ENCODE measurements around the gene TMEM250.

Gene TMEM250

DNA sequence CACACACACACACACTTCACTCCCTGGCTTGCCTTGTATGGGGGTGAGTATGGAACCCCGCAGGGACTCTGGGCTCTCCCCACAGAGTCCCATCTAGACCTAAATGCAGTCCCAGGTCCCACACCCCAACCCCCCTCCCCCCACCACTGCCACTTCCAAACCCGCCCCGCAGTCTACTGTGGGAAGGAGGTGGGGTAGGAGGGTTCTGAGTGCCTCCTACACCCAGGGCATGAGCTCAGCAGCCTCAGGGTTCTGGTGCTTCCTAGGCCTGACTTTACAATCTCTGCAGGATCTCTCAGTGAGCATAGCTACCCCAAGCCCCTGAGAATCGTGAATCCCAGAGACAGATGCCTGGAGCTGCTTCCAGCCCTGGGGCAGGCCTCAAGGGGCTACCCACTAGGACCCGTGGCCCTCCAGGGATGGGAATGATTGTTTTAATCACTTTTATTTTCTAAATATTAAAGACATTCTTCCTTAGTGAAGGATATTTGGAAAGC, 22.1 kb downstream of the TMEM250 start:
- DNase-seq: no peak

DNA sequence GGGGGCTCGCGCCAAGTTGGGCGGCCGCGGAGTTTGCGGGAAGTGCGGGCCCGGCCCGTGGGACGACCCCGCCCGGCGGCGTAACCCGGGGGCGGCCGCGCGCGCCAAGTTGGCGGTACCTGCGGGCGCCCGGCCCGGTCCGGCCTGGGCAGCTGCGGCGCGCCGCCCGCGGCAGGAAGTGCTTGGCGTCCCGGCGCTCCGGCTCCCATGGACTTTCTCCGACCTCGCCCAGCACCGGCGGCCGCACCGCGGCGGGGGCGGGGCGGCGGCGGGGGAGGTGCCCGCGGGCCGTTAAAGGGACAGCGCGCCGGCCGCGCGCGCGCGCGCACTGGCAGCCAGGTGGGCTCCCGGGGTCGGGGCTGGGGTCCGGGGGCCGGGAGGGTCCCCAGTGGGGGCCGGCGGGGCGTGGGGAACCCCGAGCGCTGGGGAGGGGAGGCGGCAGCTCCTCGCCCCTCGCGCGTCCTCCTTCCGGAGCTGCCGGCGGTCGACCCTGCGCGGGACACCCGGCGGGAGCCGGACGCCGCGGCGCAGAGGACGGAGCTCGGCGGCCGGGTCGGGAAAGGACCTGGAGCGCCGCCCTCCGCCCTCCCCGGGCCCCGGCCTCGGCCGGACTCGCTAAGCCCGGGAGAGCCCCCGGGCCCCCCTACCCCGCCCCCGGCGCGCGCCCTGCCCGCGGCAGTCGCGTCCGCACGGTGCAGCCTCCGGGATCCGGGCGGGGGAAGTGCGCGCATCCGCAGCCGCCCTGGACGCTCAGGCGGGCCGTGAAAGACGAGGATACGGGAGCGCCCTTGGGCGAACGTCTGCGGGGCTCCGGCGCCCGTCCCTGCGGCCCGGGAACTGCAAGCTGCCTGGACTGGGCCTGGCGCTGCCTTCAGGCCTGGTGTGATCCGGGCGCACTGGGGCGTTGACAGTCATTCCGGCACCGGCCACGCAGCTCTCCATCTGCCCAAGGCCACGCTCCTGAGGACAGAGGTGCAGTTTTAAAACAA, 23.3 kb downstream of the TMEM250 start, which contains the start of gene NACC2:
Gene NACC2 (minus strand): TSS at position 220 of the 989 bp plus-strand sequence. CDS start 44,768 bp downstream, outside the sequence.
- DNase-seq: peak in 23 of 51 donors; percentile 25 to 69 (median 45)

- peak in 10 of 51 donors; percentile 33 to 62 (median 46) for DNase-seq
These were observed 24.4 kb downstream of the TMEM250 start for GRCh38 chr9:136093995-136094881.

- DNase-seq: peak in 6 of 51 donors; percentile 23 to 58 (median 33)
These were observed 25.2 kb downstream of the TMEM250 start for GRCh38 chr9:136093346-136093986.

DNA sequence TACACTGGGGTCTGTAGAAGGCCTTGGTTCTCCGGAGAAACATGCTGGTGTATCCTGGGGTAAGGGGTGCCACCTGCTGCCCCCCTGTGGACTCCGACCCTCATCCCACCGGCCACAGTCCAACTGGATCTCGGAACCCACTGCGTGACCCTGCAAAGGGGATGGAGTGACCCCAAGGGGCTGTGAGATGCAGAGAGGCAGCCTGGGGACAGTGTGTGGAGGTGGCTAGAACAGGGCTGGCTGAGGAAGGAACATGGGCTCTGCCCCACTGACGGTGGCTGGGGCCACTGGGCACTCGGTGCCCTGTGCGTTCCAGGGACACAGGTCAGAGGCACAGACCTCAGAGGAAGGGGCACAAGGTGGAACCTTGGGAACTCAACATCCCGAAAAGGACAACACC, 25.9 kb downstream of the TMEM250 start:
- DNase-seq: no peak

DNA sequence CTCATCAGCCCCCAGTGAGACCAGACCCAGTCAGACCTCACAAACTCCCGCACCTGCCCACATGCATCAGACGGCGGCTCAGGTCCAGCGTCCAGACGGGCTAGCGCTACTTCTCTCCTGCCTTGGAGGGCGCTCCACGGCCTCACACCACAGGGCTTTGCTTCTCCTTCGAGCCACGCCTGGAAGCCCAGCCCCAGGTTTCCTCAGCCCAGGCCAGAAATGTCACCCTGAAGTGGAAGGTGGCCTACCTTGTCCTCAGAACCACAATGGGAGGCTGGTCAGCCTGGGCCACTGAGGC, 26.4 kb downstream of the TMEM250 start:
- DNase-seq: no peak

DNA sequence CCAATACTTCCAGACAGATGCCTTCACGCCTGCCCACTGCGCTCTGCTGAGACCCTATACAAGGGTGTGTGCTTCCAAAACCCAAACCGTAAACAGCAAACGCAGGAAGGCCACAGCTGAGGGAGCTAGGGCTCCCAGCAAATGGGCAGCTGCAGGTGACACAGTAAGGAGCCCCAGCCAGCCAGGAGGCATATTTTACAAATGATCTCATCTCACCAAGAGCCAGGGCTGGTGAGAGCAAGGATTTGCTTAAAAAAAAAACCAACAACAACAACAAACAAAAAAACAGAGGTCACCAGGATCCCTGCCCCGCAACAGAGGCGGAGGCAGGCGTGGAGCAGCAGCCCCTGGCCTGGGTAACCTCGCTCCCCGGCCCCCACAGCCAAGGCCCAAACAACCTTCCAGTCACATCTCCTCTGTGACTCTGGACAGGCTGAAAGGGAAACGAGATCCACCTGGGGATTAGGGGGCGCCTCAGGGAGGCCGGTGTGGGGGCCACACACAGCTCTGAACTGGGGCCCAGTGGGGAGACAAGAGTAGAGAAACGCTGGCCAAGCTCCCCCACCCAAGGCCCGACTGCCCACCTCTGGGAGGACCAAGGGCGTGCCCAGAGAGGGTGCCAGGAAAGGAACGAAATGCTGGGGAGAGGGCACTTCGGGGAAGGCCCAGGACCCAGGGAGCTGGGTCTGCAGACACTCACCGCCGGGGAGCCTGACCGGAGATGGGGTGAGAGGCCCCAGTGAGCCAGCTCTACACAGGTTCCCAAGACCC, 26.9 kb downstream of the TMEM250 start:
- DNase-seq: no peak

GRCh38 chr9:136090768-136091581, 27.7 kb downstream of the TMEM250 start:
- peak in 3 of 51 donors; percentile 31 to 41 (median 38) for DNase-seq

- no peak for DNase-seq
These were observed 28.5 kb downstream of the TMEM250 start for GRCh38 chr9:136090056-136090735.

DNA sequence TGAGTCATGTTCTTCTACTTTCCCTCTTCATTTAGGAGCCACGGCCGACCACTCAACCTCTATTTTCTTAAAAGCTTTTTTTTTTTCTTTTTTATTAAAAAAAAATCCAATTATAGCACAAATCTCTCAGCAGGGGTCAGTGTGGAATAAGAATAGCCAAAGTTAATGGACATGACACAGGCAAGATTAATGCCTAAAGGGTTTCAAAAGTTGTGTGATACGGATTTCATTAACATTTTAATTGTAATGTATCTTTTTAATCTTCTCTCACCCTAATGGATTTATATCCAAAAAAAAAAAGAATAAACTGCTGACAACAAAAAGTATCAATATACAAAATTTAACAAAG, 29.0 kb downstream of the TMEM250 start:
- no peak for DNase-seq

- DNase-seq: no peak
These were observed 29.6 kb downstream of the TMEM250 start for GRCh38 chr9:136088939-136089696.

GRCh38 chr9:136088481-136088938, 30.2 kb downstream of the TMEM250 start:
- no peak for DNase-seq

GRCh38 chr9:136087741-136088480, 30.8 kb downstream of the TMEM250 start:
- no peak for DNase-seq

- DNase-seq: no peak
These were observed 31.5 kb downstream of the TMEM250 start for GRCh38 chr9:136086951-136087740.

GRCh38 chr9:136086213-136086881, 32.3 kb downstream of the TMEM250 start:
- peak in 24 of 51 donors; percentile 49 to 84 (median 71) for DNase-seq

DNA sequence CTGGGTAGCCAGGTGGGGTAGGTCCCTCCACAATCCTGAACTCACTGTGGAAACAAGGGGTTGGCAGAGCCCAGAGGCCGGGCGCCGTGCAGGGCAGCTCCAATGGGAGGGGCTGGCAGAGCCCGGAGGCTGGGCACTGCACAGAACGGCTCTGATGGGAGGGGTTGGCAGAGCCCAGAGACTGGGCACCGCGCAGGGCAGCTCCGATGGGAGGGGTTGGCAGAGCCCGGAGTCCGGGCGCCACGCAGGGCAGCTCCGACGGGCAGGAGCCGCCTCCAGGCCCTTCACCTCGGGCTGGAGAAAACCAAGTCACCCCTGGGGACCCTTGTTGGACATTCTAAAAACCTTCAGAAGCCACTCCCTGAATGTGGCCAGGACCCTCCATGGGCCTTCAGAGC, 32.9 kb downstream of the TMEM250 start:
- DNase-seq: peak in 43 of 51 donors; percentile 40 to 96 (median 82)
